ENCODE data around the gene FLT1. TPM values are rescaled to one million over a fixed set of nuclear protein-coding genes. Genes with fewer than 3 reads are reported as not detected.

FLT1 gene, protein sequence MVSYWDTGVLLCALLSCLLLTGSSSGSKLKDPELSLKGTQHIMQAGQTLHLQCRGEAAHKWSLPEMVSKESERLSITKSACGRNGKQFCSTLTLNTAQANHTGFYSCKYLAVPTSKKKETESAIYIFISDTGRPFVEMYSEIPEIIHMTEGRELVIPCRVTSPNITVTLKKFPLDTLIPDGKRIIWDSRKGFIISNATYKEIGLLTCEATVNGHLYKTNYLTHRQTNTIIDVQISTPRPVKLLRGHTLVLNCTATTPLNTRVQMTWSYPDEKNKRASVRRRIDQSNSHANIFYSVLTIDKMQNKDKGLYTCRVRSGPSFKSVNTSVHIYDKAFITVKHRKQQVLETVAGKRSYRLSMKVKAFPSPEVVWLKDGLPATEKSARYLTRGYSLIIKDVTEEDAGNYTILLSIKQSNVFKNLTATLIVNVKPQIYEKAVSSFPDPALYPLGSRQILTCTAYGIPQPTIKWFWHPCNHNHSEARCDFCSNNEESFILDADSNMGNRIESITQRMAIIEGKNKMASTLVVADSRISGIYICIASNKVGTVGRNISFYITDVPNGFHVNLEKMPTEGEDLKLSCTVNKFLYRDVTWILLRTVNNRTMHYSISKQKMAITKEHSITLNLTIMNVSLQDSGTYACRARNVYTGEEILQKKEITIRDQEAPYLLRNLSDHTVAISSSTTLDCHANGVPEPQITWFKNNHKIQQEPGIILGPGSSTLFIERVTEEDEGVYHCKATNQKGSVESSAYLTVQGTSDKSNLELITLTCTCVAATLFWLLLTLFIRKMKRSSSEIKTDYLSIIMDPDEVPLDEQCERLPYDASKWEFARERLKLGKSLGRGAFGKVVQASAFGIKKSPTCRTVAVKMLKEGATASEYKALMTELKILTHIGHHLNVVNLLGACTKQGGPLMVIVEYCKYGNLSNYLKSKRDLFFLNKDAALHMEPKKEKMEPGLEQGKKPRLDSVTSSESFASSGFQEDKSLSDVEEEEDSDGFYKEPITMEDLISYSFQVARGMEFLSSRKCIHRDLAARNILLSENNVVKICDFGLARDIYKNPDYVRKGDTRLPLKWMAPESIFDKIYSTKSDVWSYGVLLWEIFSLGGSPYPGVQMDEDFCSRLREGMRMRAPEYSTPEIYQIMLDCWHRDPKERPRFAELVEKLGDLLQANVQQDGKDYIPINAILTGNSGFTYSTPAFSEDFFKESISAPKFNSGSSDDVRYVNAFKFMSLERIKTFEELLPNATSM (N-terminal part only)
- total RNA-seq: 0.21 and 0.70 TPM in 2 replicates

GRCh38 chr13:28494778-28495537, at the start of gene FLT1:
TSS of gene FLT1 (minus strand) at chr13:28495128. CDS start at chr13:28494843, 285 bp downstream.

Other genes starting within 250 kb of the FLT1 start
- 142 and 160 TPM in 2 replicates for gene POMP, start 164.0 kb upstream of the FLT1 start, total RNA-seq
- 3.1 and 3.4 TPM in 2 replicates for gene SLC46A3, start 223.8 kb upstream of the FLT1 start, total RNA-seq